Activated CD4-positive, alpha-beta memory T cell treated with anti-CD3 and anti-CD28 coated beads for 36 hours (primary cell): ENCODE measurements around the gene HDGFL2. TPM values are rescaled to one million over a fixed set of nuclear protein-coding genes. Genes with fewer than 3 reads are reported as not detected.

Experiments used
- CTCF ChIA-PET: fragments of 350-600 bp; sonication (Branson Sonifier 250); formaldehyde crosslinking; loops from one replicate; lab custom pipeline; 2021; ENCODE audit warnings: antibody characterized with exemption, inconsistent platforms; lab: Charles Lee
- POLR2A ChIA-PET: fragments of 350-600 bp; sonication (Branson Sonifier 250); formaldehyde crosslinking; loops from one replicate; lab custom pipeline; 2021; ENCODE audit warnings: antibody characterized with exemption; lab: Charles Lee
- DNase-seq: peaks from one replicate; pipeline ENCODE4 v3.0.0-alpha.2; 2020
- H3K27ac Mint-ChIP-seq: one replicate; pipeline ENCODE4 v1.8.0; 2021; ENCODE audit warnings: mixed read lengths
- H3K27me3 Mint-ChIP-seq: one replicate; pipeline ENCODE4 v1.8.0; 2021; ENCODE audit warnings: mixed read lengths
- H3K36me3 Mint-ChIP-seq: one replicate; pipeline ENCODE4 v1.8.0; 2021; ENCODE audit warnings: mixed read lengths
- H3K4me1 Mint-ChIP-seq: one replicate; pipeline ENCODE4 v1.8.0; 2021; ENCODE audit warnings: low read depth, mixed read lengths
- H3K4me3 Mint-ChIP-seq: one replicate; pipeline ENCODE4 v1.8.0; 2021; ENCODE audit warnings: mild to moderate bottlenecking, mixed read lengths
- H3K9me3 Mint-ChIP-seq: one replicate; pipeline ENCODE4 v1.8.0; 2021; ENCODE audit warnings: mixed read lengths
- intact Hi-C: fragments of 100-400 bp; cut with micrococcal nuclease; formaldehyde crosslinking; loops from one replicate; pipeline ENCODE4 v1.15.1; 2023
- total RNA-seq, 2 experiments: library from RNA; stranded (reverse); gene quantifications; one replicate each; pipeline ENCODE4 v1.2.3, GENCODE V29; 2021

Gene HDGFL2
- total RNA-seq, 2 experiments from 2014 or later, result 46.0 to 47.7 TPM

- no peaks in the 10 kb centered on the region for H3K9me3 Mint-ChIP-seq
- H3K36me3 Mint-ChIP-seq, result peaks cover 5% of the 10 kb centered on the region
- no peak overlapping the region for H3K27ac Mint-ChIP-seq
- H3K27me3 Mint-ChIP-seq, result no peaks in the 10 kb centered on the region
- intact Hi-C loops, result no loop called here
- no peak for DNase-seq
- peaks cover 7% of the 10 kb centered on the region for H3K4me1 Mint-ChIP-seq
- no peak overlapping the region for H3K4me3 Mint-ChIP-seq
- POLR2A ChIA-PET, result no interaction called here
- CTCF ChIA-PET, result no interaction called here
Measured at GRCh38 chr19:4505570-4506448, 33.7 kb downstream of the HDGFL2 start.

GRCh38 chr19:4506449-4507149 lies 34.5 kb downstream of the HDGFL2 start:
- H3K4me1 Mint-ChIP-seq, result peaks cover 7% of the 10 kb centered on the region
- peaks cover 3% of the 10 kb centered on the region for H3K36me3 Mint-ChIP-seq
- no peak overlapping the region for H3K4me3 Mint-ChIP-seq
- DNase-seq, result peak; percentile 25
- H3K27me3 Mint-ChIP-seq, result no peaks in the 10 kb centered on the region
- H3K9me3 Mint-ChIP-seq, result no peaks in the 10 kb centered on the region
- ChIA-PET CTCF (no interaction called here), POLR2A (no interaction called here)
- intact Hi-C loops, result no loop called here
- H3K27ac Mint-ChIP-seq, result no peak overlapping the region

- ChIA-PET CTCF (no interaction called here), POLR2A (no interaction called here)
- no peak overlapping the region for H3K4me3 Mint-ChIP-seq
- peaks cover 3% of the 10 kb centered on the region for H3K36me3 Mint-ChIP-seq
- H3K27ac Mint-ChIP-seq, result no peak overlapping the region
- H3K9me3 Mint-ChIP-seq, result no peaks in the 10 kb centered on the region
- intact Hi-C loops, result no loop called here
- DNase-seq, result no peak
- H3K4me1 Mint-ChIP-seq, result peaks cover 7% of the 10 kb centered on the region
- no peaks in the 10 kb centered on the region for H3K27me3 Mint-ChIP-seq
Measured at GRCh38 chr19:4507150-4507452, 35.0 kb downstream of the HDGFL2 start.

- peaks cover 3% of the 10 kb centered on the region for H3K36me3 Mint-ChIP-seq
- intact Hi-C loops, result no loop called here
- no peaks in the 10 kb centered on the region for H3K27me3 Mint-ChIP-seq
- no peak overlapping the region for H3K27ac Mint-ChIP-seq
- H3K4me1 Mint-ChIP-seq, result peaks cover 7% of the 10 kb centered on the region
- no peaks in the 10 kb centered on the region for H3K9me3 Mint-ChIP-seq
- CTCF ChIA-PET, result interaction anchor here (2.4 kb wide), 1 partner anchor 15 kb away, joined by 10 read pairs; no protein-coding TSS in a partner anchor
- POLR2A ChIA-PET, result no interaction called here
- no peak overlapping the region for H3K4me3 Mint-ChIP-seq
- DNase-seq, result no peak
Measured at GRCh38 chr19:4507804-4508203, 35.7 kb downstream of the HDGFL2 start.

GRCh38 chr19:4508698-4509097 lies 36.6 kb downstream of the HDGFL2 start:
- Mint-ChIP-seq H3K4me3 (no peak overlapping the region), H3K36me3 (peaks cover 3% of the 10 kb centered on the region), H3K27me3 (no peaks in the 10 kb centered on the region), H3K27ac (no peak overlapping the region), H3K4me1 (peaks cover 7% of the 10 kb centered on the region), H3K9me3 (no peaks in the 10 kb centered on the region)
- ChIA-PET CTCF (interaction anchor here (2.4 kb wide), 1 partner anchor 14 kb away, joined by 10 read pairs; no protein-coding TSS in a partner anchor), POLR2A (no interaction called here)
- no peak for DNase-seq
- intact Hi-C loops, result no loop called here

- CTCF ChIA-PET, result interaction anchor here (2.4 kb wide), 1 partner anchor 12 kb away, joined by 10 read pairs; no protein-coding TSS in a partner anchor
- no peak for DNase-seq
- peaks cover 7% of the 10 kb centered on the region for H3K4me1 Mint-ChIP-seq
- POLR2A ChIA-PET, result no interaction called here
- no peak overlapping the region for H3K27ac Mint-ChIP-seq
- H3K36me3 Mint-ChIP-seq, result peaks cover 3% of the 10 kb centered on the region
- intact Hi-C loops, result no loop called here
- H3K9me3 Mint-ChIP-seq, result no peaks in the 10 kb centered on the region
- no peak overlapping the region for H3K4me3 Mint-ChIP-seq
- no peaks in the 10 kb centered on the region for H3K27me3 Mint-ChIP-seq
Measured at GRCh38 chr19:4510435-4511255, 38.5 kb downstream of the HDGFL2 start.

GRCh38 chr19:4511300-4512054 lies 39.4 kb downstream of the HDGFL2 start:
- no peaks in the 10 kb centered on the region for H3K9me3 Mint-ChIP-seq

GRCh38 chr19:4512070-4512469 lies 40.0 kb downstream of the HDGFL2 start:
- intact Hi-C loops, result no loop called here
- Mint-ChIP-seq H3K4me1 (no peaks in the 10 kb centered on the region), H3K27me3 (no peaks in the 10 kb centered on the region), H3K27ac (no peak overlapping the region), H3K9me3 (no peaks in the 10 kb centered on the region), H3K4me3 (no peak overlapping the region), H3K36me3 (no peaks in the 10 kb centered on the region)
- DNase-seq, result no peak
- POLR2A ChIA-PET, result no interaction called here
- CTCF ChIA-PET, result no interaction called here

More at GRCh38 chr19:4511300-4512054, 39.4 kb downstream of the HDGFL2 start:
- peaks cover 3% of the 10 kb centered on the region for H3K4me1 Mint-ChIP-seq
- DNase-seq, result no peak
- no peaks in the 10 kb centered on the region for H3K27me3 Mint-ChIP-seq
- ChIA-PET POLR2A (no interaction called here), CTCF (no interaction called here)
- intact Hi-C loops, result no loop called here
- H3K27ac Mint-ChIP-seq, result no peak overlapping the region
- no peak overlapping the region for H3K4me3 Mint-ChIP-seq
- no peaks in the 10 kb centered on the region for H3K36me3 Mint-ChIP-seq

- no peak overlapping the region for H3K27ac Mint-ChIP-seq
- ChIA-PET CTCF (interaction anchor here (3.5 kb wide), 1 partner anchor 11 kb away, joined by 17 read pairs; no protein-coding TSS in a partner anchor), POLR2A (no interaction called here)
- no peak overlapping the region for H3K4me3 Mint-ChIP-seq
- no peak for DNase-seq
- H3K36me3 Mint-ChIP-seq, result no peaks in the 10 kb centered on the region
- H3K27me3 Mint-ChIP-seq, result no peaks in the 10 kb centered on the region
- H3K4me1 Mint-ChIP-seq, result no peaks in the 10 kb centered on the region
- intact Hi-C loops, result no loop called here
- H3K9me3 Mint-ChIP-seq, result no peaks in the 10 kb centered on the region
Measured at GRCh38 chr19:4513248-4513647, 41.2 kb downstream of the HDGFL2 start.

- H3K27me3 Mint-ChIP-seq, result peaks cover 3% of the 10 kb centered on the region
- no peaks in the 10 kb centered on the region for H3K9me3 Mint-ChIP-seq
- POLR2A ChIA-PET, result no interaction called here
- no peak overlapping the region for H3K4me3 Mint-ChIP-seq
- CTCF ChIA-PET, result interaction anchor here (1.5 to 3.5 kb wide), 3 partner anchors 8 to 121 kb away, joined by 3 to 17 read pairs (median 3); no protein-coding TSS in a partner anchor
- no peaks in the 10 kb centered on the region for H3K4me1 Mint-ChIP-seq
- intact Hi-C loops, result no loop called here
- no peak for DNase-seq
- H3K36me3 Mint-ChIP-seq, result no peaks in the 10 kb centered on the region
- no peak overlapping the region for H3K27ac Mint-ChIP-seq
Measured at GRCh38 chr19:4515732-4516131, 43.6 kb downstream of the HDGFL2 start.

GRCh38 chr19:4516199-4516938 lies 44.3 kb downstream of the HDGFL2 start:
- POLR2A ChIA-PET, result no interaction called here
- no peak for DNase-seq
- H3K9me3 Mint-ChIP-seq, result no peaks in the 10 kb centered on the region

More at GRCh38 chr19:4516199-4516938, 44.3 kb downstream of the HDGFL2 start:
- no peak overlapping the region for H3K27ac Mint-ChIP-seq
- no peaks in the 10 kb centered on the region for H3K36me3 Mint-ChIP-seq
- H3K27me3 Mint-ChIP-seq, result peaks cover 3% of the 10 kb centered on the region
- H3K4me1 Mint-ChIP-seq, result no peaks in the 10 kb centered on the region
- intact Hi-C loops, result no loop called here
- CTCF ChIA-PET, result interaction anchor here (0.6 to 3.5 kb wide), 5 partner anchors 8 to 293 kb away, joined by 3 to 17 read pairs (median 3); no protein-coding TSS in a partner anchor
- no peak overlapping the region for H3K4me3 Mint-ChIP-seq
